GM12892 (cell line): ENCODE data around the gene FARP1.

Source experiments
- POLR2A ChIP-seq: IDR thresholded peaks from 2 replicates; pipeline ENCODE4 v1.6.1; 2011; ENCODE audit warnings: low read depth, low read length, control low read depth
- POLR2AphosphoS5 ChIP-seq: IDR thresholded peaks from 2 replicates; pipeline ENCODE4 v1.6.1; 2011; ENCODE audit warnings: low read depth, low read length, control low read depth

DNA sequence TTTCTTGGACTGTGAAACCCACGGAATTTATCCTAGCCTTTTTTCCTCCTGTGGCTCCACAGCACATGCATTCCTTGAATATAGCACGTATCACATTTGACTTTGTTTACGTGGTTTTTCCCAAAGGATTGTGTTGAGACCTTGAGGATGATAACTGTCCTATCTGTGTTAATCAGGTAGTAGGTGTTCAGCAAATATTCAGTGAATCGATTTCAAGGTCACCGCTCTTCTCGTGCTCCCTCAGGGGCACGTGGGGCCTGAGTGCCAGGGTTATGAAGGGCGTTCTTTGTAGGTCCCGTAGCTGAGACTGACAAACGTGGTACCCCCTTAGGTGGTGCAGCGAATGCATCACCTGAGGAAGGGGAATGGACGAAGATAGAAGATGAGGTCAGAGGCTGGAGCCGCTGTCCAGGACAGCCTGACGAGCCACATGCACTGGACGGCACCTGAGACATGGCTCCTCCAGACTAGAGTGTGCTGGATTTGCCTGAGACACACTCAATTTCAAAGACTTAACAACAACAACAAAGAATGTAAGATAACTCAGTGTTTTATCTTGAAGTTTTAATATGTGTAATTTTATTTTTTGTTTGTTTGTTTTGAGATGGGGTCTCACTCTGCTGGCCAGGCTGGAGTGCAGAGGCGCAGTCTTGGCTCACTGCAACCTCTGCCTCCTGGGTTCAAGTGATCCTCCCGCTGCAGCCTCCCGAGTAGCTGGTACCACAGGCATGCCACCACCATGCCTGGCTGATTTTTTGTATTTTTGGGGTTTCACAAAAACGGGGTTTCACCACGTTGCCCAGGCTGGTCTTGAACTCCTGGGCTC is 165.4 kb downstream of the FARP1 start:
- TF ChIP-seq POLR2A (no peak), POLR2AphosphoS5 (no peak)
